Ascending aorta (tissue), 2 donors: ENCODE results near the gene ZC3H6. TPM values are rescaled to one million over a fixed set of nuclear protein-coding genes. Genes with fewer than 3 reads are reported as not detected.

ENCODE experiments used
- DNase-seq, 2 donors: peaks; one replicate each; pipeline ENCODE4 v3.0.0-alpha.2; 2019; ENCODE audit warnings: low spot score in 2 of 2
- H3K27ac ChIP-seq, 2 donors: fragments of 200-600 bp; sonication (generic); one replicate each; pipeline ENCODE4 v1.5.1; 2016 to 2017; ENCODE audit warnings: mild to moderate bottlenecking in 1 of 2
- H3K27me3 ChIP-seq: fragments of 200-600 bp; sonication (generic); one replicate; pipeline ENCODE4 v1.5.1; 2017
- H3K36me3 ChIP-seq, 2 donors: fragments of 200-600 bp; sonication (generic); one replicate each; pipeline ENCODE4 v1.5.1; 2016
- H3K4me1 ChIP-seq, 2 donors: fragments of 200-600 bp; sonication (generic); one replicate each; pipeline ENCODE4 v1.5.1; 2016 to 2017; ENCODE audit warnings: mild to moderate bottlenecking in 1 of 2
- H3K4me3 ChIP-seq, 2 donors: fragments of 200-600 bp; sonication (generic); one replicate each; pipeline ENCODE4 v1.5.1; 2016 to 2017; ENCODE audit warnings: mild to moderate bottlenecking in 1 of 2
- H3K9me3 ChIP-seq, 2 donors: fragments of 200-600 bp; sonication (generic); one replicate each; pipeline ENCODE4 v1.5.1; 2016
- CTCF ChIP-seq, 3 experiments: fragments of 200-600 bp in 2 of 3; fragments of 450-650 bp in 1 of 3; sonication (generic) in 2 of 3; IDR thresholded peaks; one replicate each; pipeline ENCODE4 v1.5.1; 2016 to 2019; ENCODE audit warnings: antibody characterized with exemption in 3 of 3, mild to moderate bottlenecking in 1 of 3, moderate library complexity in 1 of 3
- intact Hi-C: fragments of 100-400 bp; cut with DNase I; formaldehyde crosslinking; loops from one replicate; pipeline ENCODE4 v1.15.1; 2023
- total RNA-seq: library from RNA; depleted of rRNA; stranded (reverse); fragments of >200 nt; gene quantifications from one replicate; pipeline ENCODE4 v1.1.0, GENCODE V29; 2016

The ZC3H6 gene
- total RNA-seq, 1 donor from 2014 or later, result 1.5 TPM

GRCh38 chr2:112314856-112315255, 39.5 kb downstream of the ZC3H6 start:
- no peak for TF ChIP-seq CTCF (IDR thresholded peaks at IDR 0.05)
- peaks cover 0 to 7% of the 10 kb centered on the region in 2 donors for H3K4me1 ChIP-seq
- peaks cover 0 to 3% of the 10 kb centered on the region in 2 donors for H3K36me3 ChIP-seq
- DNase-seq, result no peak
- intact Hi-C loops, result no loop called here
- H3K27ac ChIP-seq, result no peak overlapping the region
- no peaks in the 10 kb centered on the region for H3K9me3 ChIP-seq
- H3K27me3 ChIP-seq, result no peaks in the 10 kb centered on the region
- H3K4me3 ChIP-seq, result no peak overlapping the region

- no peak for TF ChIP-seq CTCF (IDR thresholded peaks at IDR 0.05)
- Histone ChIP-seq H3K36me3 (no peaks in the 10 kb centered on the region), H3K27me3 (no peaks in the 10 kb centered on the region), H3K9me3 (no peaks in the 10 kb centered on the region), H3K4me3 (peak overlapping the region in 1 of 2 donors; percentile 5), H3K4me1 (peaks cover 0 to 13% of the 10 kb centered on the region in 2 donors), H3K27ac (peak overlapping the region; percentile 32 to 44)
- intact Hi-C loops, result no loop called here
- DNase-seq, result no peak
Measured at GRCh38 chr2:112317303-112318158, 42.1 kb downstream of the ZC3H6 start.

GRCh38 chr2:112318515-112318914, 43.1 kb downstream of the ZC3H6 start:
- no peaks in the 10 kb centered on the region for H3K9me3 ChIP-seq
- DNase-seq, result no peak
- H3K27ac ChIP-seq, result peak overlapping the region; percentile 32 to 44
- TF ChIP-seq CTCF (IDR thresholded peaks at IDR 0.05), result no peak
- peaks cover 0 to 13% of the 10 kb centered on the region in 2 donors for H3K4me1 ChIP-seq
- H3K4me3 ChIP-seq, result no peak overlapping the region
- intact Hi-C loops, result no loop called here
- no peaks in the 10 kb centered on the region for H3K27me3 ChIP-seq
- no peaks in the 10 kb centered on the region for H3K36me3 ChIP-seq

GRCh38 chr2:112321375-112322320, 46.3 kb downstream of the ZC3H6 start:
- Histone ChIP-seq H3K4me3 (peak overlapping the region in 1 of 2 donors; percentile 36), H3K27ac (peak overlapping the region; percentile 77), H3K36me3 (peaks cover 4 to 17% of the 10 kb centered on the region in 2 donors), H3K9me3 (no peaks in the 10 kb centered on the region), H3K27me3 (no peaks in the 10 kb centered on the region), H3K4me1 (peaks cover 0 to 13% of the 10 kb centered on the region in 2 donors)
- TF ChIP-seq CTCF (IDR thresholded peaks at IDR 0.05), result no peak
- no peak for DNase-seq
- intact Hi-C loops, result loop anchor here (2.0 kb wide), 1 partner anchor 47 kb away; the partner anchor contains the start of gene ZC3H6

- H3K4me3 ChIP-seq, result no peak overlapping the region
- H3K36me3 ChIP-seq, result peaks cover 5 to 25% of the 10 kb centered on the region in 2 donors
- intact Hi-C loops, result loop anchor here (2.0 kb wide), 1 partner anchor 48 kb away; the partner anchor contains the start of gene ZC3H6
- H3K27me3 ChIP-seq, result no peaks in the 10 kb centered on the region
- H3K9me3 ChIP-seq, result no peaks in the 10 kb centered on the region
- TF ChIP-seq CTCF (IDR thresholded peaks at IDR 0.05), result no peak
- peak overlapping the region in 1 of 2 donors; percentile 77 for H3K27ac ChIP-seq
- no peak for DNase-seq
- peaks cover 0 to 11% of the 10 kb centered on the region in 2 donors for H3K4me1 ChIP-seq
Measured at GRCh38 chr2:112322919-112323318, 47.5 kb downstream of the ZC3H6 start.
